Measurements from ENCODE around the gene VPS37D.
"Not testable (repeated sequence)": the region's sequence is repeated elsewhere in the genome, so short reads cannot be mapped to it uniquely, and the experiment has no call there.

The VPS37D gene

GRCh38 chr7:73703757-73704639 lies 36.4 kb downstream of the VPS37D start:
- H3K27ac ChIP-seq: peak overlapping the region; percentile 81
- H3K4me3 ChIP-seq: peak overlapping the region; percentile 77
- peaks cover 21% of the 10 kb centered on the region for H3K36me3 ChIP-seq (ENCODE audit: insufficient read depth, low read length)
- H3K9me3 ChIP-seq (ENCODE audit: low read depth, low read length): no peaks in the 10 kb centered on the region
- no peak overlapping the region for H3K9ac ChIP-seq (ENCODE audit: insufficient read length)
- no peak for DNase-seq (ENCODE audit: low read depth, low spot score)
- TF ChIP-seq POLR2AphosphoS5 (IDR thresholded peaks at IDR 0.05; ENCODE audit: borderline replicate concordance, low read depth, low read length) (peak; percentile 60), EZH2 (IDR thresholded peaks at IDR 0.05) (no peak)

GRCh38 chr7:73704640-73705550 lies 37.3 kb downstream of the VPS37D start:
- Histone ChIP-seq H3K4me3 (peak overlapping the region; percentile 77), H3K9me3 (ENCODE audit: low read depth, low read length) (no peaks in the 10 kb centered on the region), H3K9ac (ENCODE audit: insufficient read length) (no peak overlapping the region), H3K36me3 (ENCODE audit: insufficient read depth, low read length) (peaks cover 17% of the 10 kb centered on the region), H3K27ac (peak overlapping the region; percentile 81)
- TF ChIP-seq FOXP2 (optimal IDR thresholded peaks at IDR 0.05; ENCODE audit: control extremely low read depth, extremely low read length, insufficient read depth) (peak; percentile 61), POLR2AphosphoS5 (IDR thresholded peaks at IDR 0.05; ENCODE audit: borderline replicate concordance, low read depth, low read length) (peak; percentile 51), EZH2 (IDR thresholded peaks at IDR 0.05) (no peak)
- DNase-seq (ENCODE audit: low read depth, low spot score): no peak

- Histone ChIP-seq H3K36me3 (ENCODE audit: insufficient read depth, low read length) (peaks cover 17% of the 10 kb centered on the region), H3K9me3 (ENCODE audit: low read depth, low read length) (no peaks in the 10 kb centered on the region), H3K9ac (ENCODE audit: insufficient read length) (no peak overlapping the region), H3K4me3 (peak overlapping the region; percentile 77), H3K27ac (peak overlapping the region; percentile 81)
- TF ChIP-seq FOXP2 (optimal IDR thresholded peaks at IDR 0.05; ENCODE audit: control extremely low read depth, extremely low read length, insufficient read depth) (no peak), EZH2 (IDR thresholded peaks at IDR 0.05) (no peak), POLR2AphosphoS5 (IDR thresholded peaks at IDR 0.05; ENCODE audit: borderline replicate concordance, low read depth, low read length) (no peak)
- DNase-seq (ENCODE audit: low read depth, low spot score): no peak
Observed at GRCh38 chr7:73705551-73705920, 37.9 kb downstream of the VPS37D start.

GRCh38 chr7:73706126-73707044 lies 38.8 kb downstream of the VPS37D start:
- no peak for DNase-seq (ENCODE audit: low read depth, low spot score)
- TF ChIP-seq EZH2 (IDR thresholded peaks at IDR 0.05): no peak
- no peak for TF ChIP-seq POLR2AphosphoS5 (IDR thresholded peaks at IDR 0.05; ENCODE audit: borderline replicate concordance, low read depth, low read length)
- TF ChIP-seq FOXP2 (optimal IDR thresholded peaks at IDR 0.05; ENCODE audit: control extremely low read depth, extremely low read length, insufficient read depth): no peak
- peak overlapping the region; percentile 81 for H3K27ac ChIP-seq
- H3K36me3 ChIP-seq (ENCODE audit: insufficient read depth, low read length): peaks cover 17% of the 10 kb centered on the region
- H3K9ac ChIP-seq (ENCODE audit: insufficient read length): no peak overlapping the region
- H3K9me3 ChIP-seq (ENCODE audit: low read depth, low read length): no peaks in the 10 kb centered on the region
- peak overlapping the region; percentile 77 for H3K4me3 ChIP-seq

GRCh38 chr7:73707045-73707631 lies 39.5 kb downstream of the VPS37D start:
- H3K9ac ChIP-seq (ENCODE audit: insufficient read length): no peak overlapping the region
- peaks cover 14% of the 10 kb centered on the region for H3K36me3 ChIP-seq (ENCODE audit: insufficient read depth, low read length)

GRCh38 chr7:73708961-73709549 lies 41.4 kb downstream of the VPS37D start:
- Histone ChIP-seq H3K9me3 (ENCODE audit: low read depth, low read length) (no peaks in the 10 kb centered on the region), H3K27ac (peak overlapping the region; percentile 17; the same call in 1 of the 2 replicates), H3K4me3 (no peak overlapping the region), H3K36me3 (ENCODE audit: insufficient read depth, low read length) (no peaks in the 10 kb centered on the region), H3K9ac (ENCODE audit: insufficient read length) (no peak overlapping the region)
- TF ChIP-seq EZH2 (IDR thresholded peaks at IDR 0.05) (no peak), POLR2AphosphoS5 (IDR thresholded peaks at IDR 0.05; ENCODE audit: borderline replicate concordance, low read depth, low read length) (no peak), FOXP2 (optimal IDR thresholded peaks at IDR 0.05; ENCODE audit: control extremely low read depth, extremely low read length, insufficient read depth) (no peak)
- DNase-seq (ENCODE audit: low read depth, low spot score): no peak

More at GRCh38 chr7:73707045-73707631, 39.5 kb downstream of the VPS37D start:
- TF ChIP-seq EZH2 (IDR thresholded peaks at IDR 0.05) (no peak), FOXP2 (optimal IDR thresholded peaks at IDR 0.05; ENCODE audit: control extremely low read depth, extremely low read length, insufficient read depth) (no peak), POLR2AphosphoS5 (IDR thresholded peaks at IDR 0.05; ENCODE audit: borderline replicate concordance, low read depth, low read length) (no peak)
- peak overlapping the region; percentile 3; the same call in 1 of the 2 replicates for H3K4me3 ChIP-seq
- peak overlapping the region; percentile 81; the same call in 1 of the 2 replicates for H3K27ac ChIP-seq
- no peaks in the 10 kb centered on the region for H3K9me3 ChIP-seq (ENCODE audit: low read depth, low read length)
- no peak for DNase-seq (ENCODE audit: low read depth, low spot score)

GRCh38 chr7:73712773-73713172 lies 45.1 kb downstream of the VPS37D start:
- Histone ChIP-seq H3K4me3 (no peak overlapping the region), H3K9me3 (ENCODE audit: low read depth, low read length) (no peaks in the 10 kb centered on the region), H3K27ac (no peak overlapping the region), H3K9ac (ENCODE audit: insufficient read length) (no peak overlapping the region), H3K36me3 (ENCODE audit: insufficient read depth, low read length) (no peaks in the 10 kb centered on the region)
- DNase-seq (ENCODE audit: low read depth, low spot score): no peak
- TF ChIP-seq EZH2 (IDR thresholded peaks at IDR 0.05) (no peak), FOXP2 (optimal IDR thresholded peaks at IDR 0.05; ENCODE audit: control extremely low read depth, extremely low read length, insufficient read depth) (no peak)

- not testable (repeated sequence) for H3K36me3 ChIP-seq (ENCODE audit: insufficient read depth, low read length); H3K9me3 ChIP-seq (ENCODE audit: low read depth, low read length); H3K27ac ChIP-seq; DNase-seq (ENCODE audit: low read depth, low spot score); H3K4me3 ChIP-seq; H3K9ac ChIP-seq (ENCODE audit: insufficient read length)
Observed at GRCh38 chr7:73713319-73713718, 45.7 kb downstream of the VPS37D start.
